Spleen (tissue), 7 donors: ENCODE data around the gene TOMM6.

Experiments used
- POLR2A ChIP-seq, 3 donors: fragments of 450-650 bp; IDR thresholded peaks; one replicate each; pipeline ENCODE4 v1.5.1; 2017; ENCODE audit warnings: antibody characterized with exemption in 3 of 3, mild to moderate bottlenecking in 1 of 3
- TF ChIP-seq, protein P1 (sequence below), 11 experiments: fragments of 200-600 bp in 7 of 11; fragments of 450-650 bp in 4 of 11; sonication (generic) in 4 of 11; IDR thresholded peaks in 8 of 11; conservative IDR thresholded peaks in 3 of 11; 1 replicate in 7 of 11; 2 replicates in 4 of 11; pipeline versions ENCODE4 v1.4.0 to v1.8.0; 2016 to 2021; ENCODE audit warnings: antibody characterized with exemption in 11 of 11, inconsistent platforms in 4 of 11, mild to moderate bottlenecking in 1 of 11
- donor health status: DM: no; HTN: no; CAD: no; lungs with moderate emphysema.
- donor health status: DM: no; HTN: no; CAD: no.
- donor health status: DM: no; HTN: no; CAD: no.

DNA sequence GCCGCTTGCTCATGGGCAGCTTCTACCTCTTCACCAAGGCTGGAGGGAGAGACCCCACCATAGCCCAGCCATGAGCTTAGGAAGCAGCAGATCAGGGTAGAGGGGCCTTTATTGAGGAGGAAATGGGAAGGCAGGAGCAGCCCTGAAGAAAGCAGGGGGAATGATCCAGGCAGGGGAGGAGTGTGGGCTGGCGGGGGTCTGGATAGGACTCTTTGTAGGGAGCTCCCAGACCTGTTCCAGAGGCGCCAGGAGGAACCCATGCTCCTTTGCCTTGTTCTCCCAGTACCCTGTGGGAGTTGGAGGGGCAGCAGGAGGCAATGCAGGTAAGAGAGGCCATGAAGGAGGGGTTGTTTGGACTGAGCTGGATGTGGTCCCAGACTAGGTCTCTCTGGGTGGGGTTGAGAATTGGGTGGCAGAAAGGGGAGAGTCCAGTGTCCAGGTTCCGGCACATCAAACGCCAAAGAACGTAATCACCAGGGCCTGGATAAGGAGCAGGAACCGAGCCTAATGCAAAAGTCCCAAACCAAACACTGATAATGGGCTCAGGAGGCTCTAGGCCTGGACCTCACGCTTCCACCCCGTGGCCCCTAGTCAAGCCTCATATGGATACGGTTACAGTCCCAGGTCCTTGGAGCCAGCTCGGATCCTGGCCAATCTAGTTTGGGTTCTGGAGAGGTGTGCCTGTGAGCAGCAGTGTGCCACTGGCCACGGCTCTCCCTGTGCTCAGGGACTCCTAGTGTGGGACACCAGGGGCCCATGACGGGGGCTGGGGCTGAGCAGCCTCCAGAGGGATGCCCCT, 28.2 kb upstream of the TOMM6 start:
- TF ChIP-seq, protein P1, sequence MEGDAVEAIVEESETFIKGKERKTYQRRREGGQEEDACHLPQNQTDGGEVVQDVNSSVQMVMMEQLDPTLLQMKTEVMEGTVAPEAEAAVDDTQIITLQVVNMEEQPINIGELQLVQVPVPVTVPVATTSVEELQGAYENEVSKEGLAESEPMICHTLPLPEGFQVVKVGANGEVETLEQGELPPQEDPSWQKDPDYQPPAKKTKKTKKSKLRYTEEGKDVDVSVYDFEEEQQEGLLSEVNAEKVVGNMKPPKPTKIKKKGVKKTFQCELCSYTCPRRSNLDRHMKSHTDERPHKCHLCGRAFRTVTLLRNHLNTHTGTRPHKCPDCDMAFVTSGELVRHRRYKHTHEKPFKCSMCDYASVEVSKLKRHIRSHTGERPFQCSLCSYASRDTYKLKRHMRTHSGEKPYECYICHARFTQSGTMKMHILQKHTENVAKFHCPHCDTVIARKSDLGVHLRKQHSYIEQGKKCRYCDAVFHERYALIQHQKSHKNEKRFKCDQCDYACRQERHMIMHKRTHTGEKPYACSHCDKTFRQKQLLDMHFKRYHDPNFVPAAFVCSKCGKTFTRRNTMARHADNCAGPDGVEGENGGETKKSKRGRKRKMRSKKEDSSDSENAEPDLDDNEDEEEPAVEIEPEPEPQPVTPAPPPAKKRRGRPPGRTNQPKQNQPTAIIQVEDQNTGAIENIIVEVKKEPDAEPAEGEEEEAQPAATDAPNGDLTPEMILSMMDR (IDR thresholded peaks at IDR 0.05 in 8 of 11, conservative IDR thresholded peaks at IDR 0.05 in 3 of 11), result no peak
- no peak for TF ChIP-seq POLR2A (IDR thresholded peaks at IDR 0.05)
